ENCODE results near the gene CTH.

DNA sequence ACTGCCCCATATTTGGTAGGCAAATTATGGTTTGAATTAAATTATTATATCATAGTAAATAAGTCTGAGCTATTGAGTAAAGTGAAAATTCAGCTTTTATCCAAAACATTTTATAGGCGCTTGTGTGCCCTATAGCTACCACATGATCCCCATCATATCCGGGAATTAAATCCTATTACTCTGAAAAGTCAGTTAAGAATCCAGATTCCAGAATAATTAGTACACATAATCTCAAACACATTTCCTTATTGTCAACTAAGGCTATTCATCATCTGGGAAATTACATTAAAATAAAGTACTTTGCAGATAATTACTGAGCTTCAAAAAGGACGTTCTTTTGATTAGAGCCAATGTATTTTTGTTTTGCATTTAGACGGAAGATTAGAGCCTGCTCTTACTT is 72.3 kb downstream of the CTH start:
- TF ChIP-seq CTCF (IDR thresholded peaks at IDR 0.05) (no peak), POLR2A (IDR thresholded peaks at IDR 0.05) (no peak)

Measured in right lobe of liver (tissue), 4 donors.